Measurements from ENCODE around the gene BRAT1.
"Not testable (repeated sequence)": the region's sequence is repeated elsewhere in the genome, so short reads cannot be mapped to it uniquely, and the experiment has no call there.

The BRAT1 gene

GRCh38 chr7:2535872-2536627 lies 19.3 kb downstream of the BRAT1 start:
- DNase-seq = not testable (repeated sequence)

- DNase-seq = not testable (repeated sequence)
Observed at GRCh38 chr7:2534214-2534613, 21.1 kb downstream of the BRAT1 start.

GRCh38 chr7:2533566-2533965 lies 21.8 kb downstream of the BRAT1 start:
- not testable (repeated sequence) for DNase-seq

- DNase-seq = not testable (repeated sequence)
Observed at GRCh38 chr7:2532816-2533215, 22.5 kb downstream of the BRAT1 start.

GRCh38 chr7:2532199-2532772 lies 23.0 kb downstream of the BRAT1 start:
- DNase-seq = not testable (repeated sequence)

- DNase-seq = not testable (repeated sequence)
Observed at GRCh38 chr7:2531796-2532110, 23.6 kb downstream of the BRAT1 start.

GRCh38 chr7:2530994-2531795 lies 24.1 kb downstream of the BRAT1 start:
- not testable (repeated sequence) for DNase-seq

- DNase-seq = peak; percentile 42
Observed at GRCh38 chr7:2530071-2530987, 25.0 kb downstream of the BRAT1 start.

- no peak for DNase-seq
Observed at GRCh38 chr7:2529161-2530070, 25.9 kb downstream of the BRAT1 start.

GRCh38 chr7:2528481-2529095 lies 26.7 kb downstream of the BRAT1 start:
- no peak for DNase-seq

GRCh38 chr7:2527505-2528467 lies 27.5 kb downstream of the BRAT1 start:
- DNase-seq = peak; percentile 37

- no peak for DNase-seq
Observed at GRCh38 chr7:2526659-2527504, 28.4 kb downstream of the BRAT1 start.

- no peak for DNase-seq
Observed at GRCh38 chr7:2525658-2526630, 29.4 kb downstream of the BRAT1 start.

- no peak for DNase-seq
Observed at GRCh38 chr7:2524808-2525657, 30.3 kb downstream of the BRAT1 start.

GRCh38 chr7:2523941-2524807 lies 31.1 kb downstream of the BRAT1 start:
- DNase-seq = peak; percentile 6

GRCh38 chr7:2523461-2523936 lies 31.8 kb downstream of the BRAT1 start:
- no peak for DNase-seq

All from OCI-M1 (cell line).